DOHH2 (cell line): ENCODE measurements around the gene HMGXB3.

Experiments used
- EZH2phosphoT487 ChIP-seq: fragments of 200-600 bp; sonication (generic); IDR thresholded peaks from 2 replicates; pipeline ENCODE4 v1.6.1; 2017; ENCODE audit warnings: borderline replicate concordance, mild to moderate bottlenecking, antibody characterized with exemption, low read length, moderate library complexity, mixed read lengths
- TF ChIP-seq, protein P1 (sequence below): fragments of 200-600 bp; sonication (generic); IDR thresholded peaks from one replicate; pipeline ENCODE4 v1.5.1; 2014; ENCODE audit warnings: antibody characterized with exemption, mild to moderate bottlenecking, low read depth, low read length; ENCODE audit not compliant: poor library complexity, severe bottlenecking

DNA sequence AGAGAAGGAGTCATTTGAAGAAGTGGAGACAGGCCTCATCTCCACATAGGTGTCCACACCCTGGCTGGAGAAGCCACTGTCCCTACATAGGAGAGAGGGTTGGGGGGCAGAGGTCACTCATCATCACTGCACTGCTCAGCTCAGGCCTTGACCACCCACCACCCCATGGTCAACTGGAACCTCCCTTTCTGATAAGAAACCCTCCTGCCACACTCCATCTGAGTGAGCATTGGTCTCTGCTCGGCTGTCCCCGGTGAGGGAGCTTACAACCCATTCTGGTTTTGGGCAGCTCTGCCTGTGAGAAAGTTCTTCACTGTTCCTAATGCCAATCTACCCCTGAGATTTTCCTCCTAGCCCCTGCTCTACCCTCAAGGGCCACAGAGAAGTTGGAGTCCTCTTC, 57.0 kb downstream of the HMGXB3 start:
- TF ChIP-seq, protein P1, sequence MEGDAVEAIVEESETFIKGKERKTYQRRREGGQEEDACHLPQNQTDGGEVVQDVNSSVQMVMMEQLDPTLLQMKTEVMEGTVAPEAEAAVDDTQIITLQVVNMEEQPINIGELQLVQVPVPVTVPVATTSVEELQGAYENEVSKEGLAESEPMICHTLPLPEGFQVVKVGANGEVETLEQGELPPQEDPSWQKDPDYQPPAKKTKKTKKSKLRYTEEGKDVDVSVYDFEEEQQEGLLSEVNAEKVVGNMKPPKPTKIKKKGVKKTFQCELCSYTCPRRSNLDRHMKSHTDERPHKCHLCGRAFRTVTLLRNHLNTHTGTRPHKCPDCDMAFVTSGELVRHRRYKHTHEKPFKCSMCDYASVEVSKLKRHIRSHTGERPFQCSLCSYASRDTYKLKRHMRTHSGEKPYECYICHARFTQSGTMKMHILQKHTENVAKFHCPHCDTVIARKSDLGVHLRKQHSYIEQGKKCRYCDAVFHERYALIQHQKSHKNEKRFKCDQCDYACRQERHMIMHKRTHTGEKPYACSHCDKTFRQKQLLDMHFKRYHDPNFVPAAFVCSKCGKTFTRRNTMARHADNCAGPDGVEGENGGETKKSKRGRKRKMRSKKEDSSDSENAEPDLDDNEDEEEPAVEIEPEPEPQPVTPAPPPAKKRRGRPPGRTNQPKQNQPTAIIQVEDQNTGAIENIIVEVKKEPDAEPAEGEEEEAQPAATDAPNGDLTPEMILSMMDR, result no peak
- TF ChIP-seq EZH2phosphoT487, result no peak
